Sigmoid colon (tissue), 4 donors: ENCODE measurements around the gene SYNDIG1.

ENCODE experiments used
- CTCF ChIP-seq, 4 experiments: fragments of 450-650 bp in 3 of 4; fragments of 200-600 bp in 1 of 4; IDR thresholded peaks; one replicate each; pipeline ENCODE4 v1.5.1; 2016 to 2019; ENCODE audit warnings: antibody characterized with exemption in 4 of 4, mild to moderate bottlenecking in 3 of 4, moderate library complexity in 2 of 4
- POLR2AphosphoS5 ChIP-seq, 4 donors: sonication (generic); formaldehyde crosslinking; IDR thresholded peaks; one replicate each; pipeline ENCODE4 v1.6.1; 2017; ENCODE audit warnings: antibody characterized with exemption in 4 of 4

- TF ChIP-seq CTCF (IDR thresholded peaks at IDR 0.05) (no peak), POLR2AphosphoS5 (IDR thresholded peaks at IDR 0.05) (no peak)
Measured at GRCh38 chr20:24632581-24632980, 163.2 kb downstream of the SYNDIG1 start.
